Neural progenitor cell (in vitro differentiated cells): ENCODE data around the gene GPR179.

Experiments used
- EZH2 ChIP-seq: fragments of 200-600 bp; sonication (generic); IDR thresholded peaks from 2 replicates; pipeline ENCODE4 v1.6.1; 2017; ENCODE audit warnings: antibody characterized with exemption, mild to moderate bottlenecking, moderate library complexity
- TF ChIP-seq, protein P1 (sequence below): fragments of 200-600 bp; sonication (generic); IDR thresholded peaks from 2 replicates; pipeline ENCODE4 v1.5.1; 2017; ENCODE audit warnings: antibody characterized with exemption, mild to moderate bottlenecking

DNA sequence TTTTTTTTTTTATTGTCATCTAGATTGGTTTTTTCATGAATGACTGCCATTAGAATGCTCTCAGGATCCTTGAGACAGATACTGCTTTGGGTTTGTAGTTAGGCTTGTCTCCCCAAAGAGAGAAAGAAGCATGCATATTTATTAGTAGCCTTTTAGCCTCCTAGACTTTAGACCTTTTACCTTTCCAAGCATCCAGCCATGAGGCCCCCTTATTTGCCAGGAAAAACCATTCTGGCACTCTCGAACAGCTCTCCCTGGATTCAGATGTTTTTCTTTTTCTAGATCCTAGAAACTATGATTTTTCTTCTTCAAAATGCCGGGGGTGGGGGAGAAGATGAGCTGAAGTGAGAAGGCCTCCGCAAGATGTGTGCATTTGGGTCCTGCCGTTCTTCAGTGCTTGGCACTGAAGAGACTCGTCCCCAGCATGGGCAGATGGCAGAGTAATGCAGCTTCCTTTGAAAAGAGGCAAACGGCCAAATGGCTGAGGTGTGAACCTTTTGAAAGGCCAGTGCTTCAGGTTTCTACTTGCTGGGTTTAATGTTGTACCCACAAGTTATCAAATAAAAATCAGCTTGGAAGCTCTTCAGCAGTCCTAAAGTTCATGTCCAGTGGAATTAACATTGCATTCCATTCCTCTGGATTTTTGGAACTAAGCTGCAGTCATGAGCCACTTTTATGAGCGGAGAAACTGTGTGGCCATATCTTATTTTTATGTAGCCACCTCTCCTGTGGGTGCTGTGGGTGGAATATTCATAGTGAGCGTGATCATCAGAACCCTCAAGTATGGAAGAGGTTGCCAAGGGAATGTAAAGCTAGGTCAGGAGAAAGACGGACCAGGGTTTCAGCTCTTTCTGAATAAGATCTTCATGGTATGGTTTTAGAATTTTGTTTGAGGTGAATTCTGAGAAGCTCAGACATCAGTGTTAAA is 15.1 kb upstream of the GPR179 start:
- TF ChIP-seq, protein P1, sequence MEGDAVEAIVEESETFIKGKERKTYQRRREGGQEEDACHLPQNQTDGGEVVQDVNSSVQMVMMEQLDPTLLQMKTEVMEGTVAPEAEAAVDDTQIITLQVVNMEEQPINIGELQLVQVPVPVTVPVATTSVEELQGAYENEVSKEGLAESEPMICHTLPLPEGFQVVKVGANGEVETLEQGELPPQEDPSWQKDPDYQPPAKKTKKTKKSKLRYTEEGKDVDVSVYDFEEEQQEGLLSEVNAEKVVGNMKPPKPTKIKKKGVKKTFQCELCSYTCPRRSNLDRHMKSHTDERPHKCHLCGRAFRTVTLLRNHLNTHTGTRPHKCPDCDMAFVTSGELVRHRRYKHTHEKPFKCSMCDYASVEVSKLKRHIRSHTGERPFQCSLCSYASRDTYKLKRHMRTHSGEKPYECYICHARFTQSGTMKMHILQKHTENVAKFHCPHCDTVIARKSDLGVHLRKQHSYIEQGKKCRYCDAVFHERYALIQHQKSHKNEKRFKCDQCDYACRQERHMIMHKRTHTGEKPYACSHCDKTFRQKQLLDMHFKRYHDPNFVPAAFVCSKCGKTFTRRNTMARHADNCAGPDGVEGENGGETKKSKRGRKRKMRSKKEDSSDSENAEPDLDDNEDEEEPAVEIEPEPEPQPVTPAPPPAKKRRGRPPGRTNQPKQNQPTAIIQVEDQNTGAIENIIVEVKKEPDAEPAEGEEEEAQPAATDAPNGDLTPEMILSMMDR, result no peak
- TF ChIP-seq EZH2, result no peak
